Stimulated activated CD4-positive, alpha-beta T cell treated with anti-CD3 and anti-CD28 coated beads, Interleukin-15, amount 100 ng/mL, for 24 hours (primary cell): Measurements from ENCODE around the gene CLIC1.
"Not testable (repeated sequence)": the region's sequence is repeated elsewhere in the genome, so short reads cannot be mapped to it uniquely, and the experiment has no call there.

Experiments
- DNase-seq: peaks from one replicate; pipeline ENCODE4 v3.0.0-alpha.2; 2020

The CLIC1 gene

DNA sequence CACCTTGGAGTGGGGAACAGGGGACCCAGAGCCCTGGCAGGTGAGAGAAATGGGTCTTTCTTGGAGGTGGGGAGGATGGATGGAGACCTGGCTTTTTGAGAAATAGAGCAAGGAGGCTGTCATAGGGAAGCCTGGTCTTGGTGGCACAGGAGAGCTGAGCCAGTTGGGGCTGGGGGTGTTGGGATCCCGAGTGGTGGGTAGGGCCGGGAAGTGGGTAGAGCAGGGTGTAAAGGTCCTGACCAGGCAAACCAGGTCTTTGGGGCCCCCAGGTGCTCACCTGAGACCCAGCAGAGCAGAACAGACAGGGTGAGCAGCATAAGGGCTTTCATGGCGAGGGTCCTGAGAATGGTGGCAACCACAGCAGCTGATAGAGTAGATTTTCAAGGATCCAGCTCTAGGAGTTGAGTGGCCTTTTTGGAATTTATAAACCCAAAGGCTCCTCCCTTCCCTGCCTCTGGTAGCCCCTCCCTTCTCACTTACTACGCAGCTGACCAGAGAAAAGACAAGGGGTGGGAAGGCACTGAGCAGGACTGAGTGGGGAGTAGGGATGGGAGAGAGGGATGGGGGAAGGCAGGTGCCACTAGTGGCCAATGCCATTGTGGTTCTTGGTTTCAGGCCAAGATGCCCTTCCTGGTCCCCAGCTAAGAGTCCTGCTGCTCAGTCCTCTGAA, 14.8 kb downstream of the CLIC1 start, which contains the start of gene LY6G6C:
Gene LY6G6C, minus strand, starts transcription at position 396 of the 670 bp plus-strand sequence. Its CDS starts 67 bp downstream, at position 329.
- no peak for DNase-seq

- DNase-seq, result no peak
These were observed 16.0 kb downstream of the CLIC1 start for GRCh38 chr6:31720196-31720770.

DNA sequence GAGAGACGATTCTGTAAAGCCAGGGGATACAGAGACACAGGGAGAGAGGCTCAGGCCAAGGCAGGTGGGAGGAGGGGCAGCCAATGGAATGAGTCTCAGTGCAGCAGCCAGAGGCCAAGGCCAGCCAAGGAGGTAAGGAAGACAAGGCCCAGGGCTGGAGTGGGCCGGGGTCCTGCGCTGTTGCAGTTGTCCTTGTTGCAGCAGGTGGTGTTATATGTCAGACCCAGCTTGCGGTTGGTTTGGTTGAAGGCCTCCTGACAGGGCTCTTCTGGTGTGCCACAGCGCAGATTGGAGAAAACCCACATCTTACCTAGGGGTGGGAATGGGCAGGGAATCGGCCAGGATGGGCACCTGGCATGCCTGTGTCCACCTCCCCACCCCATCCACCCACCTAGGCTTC, 17.3 kb downstream of the CLIC1 start:
- DNase-seq, result no peak

DNA sequence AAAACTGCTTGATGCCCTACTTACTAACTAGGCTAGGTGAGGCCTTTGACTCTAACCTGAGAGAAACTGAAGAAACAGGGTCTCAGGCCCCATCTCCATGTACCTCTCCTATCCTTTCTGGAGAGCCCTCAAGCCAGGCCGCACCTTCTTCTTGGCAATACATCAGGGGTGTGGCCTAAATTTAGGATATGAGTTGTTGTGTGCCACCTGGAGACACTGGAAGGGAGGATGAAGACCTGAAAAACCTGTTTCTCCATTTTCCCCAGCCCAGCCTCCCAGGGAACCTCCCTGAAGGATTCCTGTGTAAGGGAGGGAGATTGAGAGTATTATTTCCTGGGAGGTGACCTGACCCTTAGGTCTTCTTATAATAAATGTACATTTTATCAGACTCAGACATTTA, 18.1 kb downstream of the CLIC1 start:
- DNase-seq, result no peak

DNA sequence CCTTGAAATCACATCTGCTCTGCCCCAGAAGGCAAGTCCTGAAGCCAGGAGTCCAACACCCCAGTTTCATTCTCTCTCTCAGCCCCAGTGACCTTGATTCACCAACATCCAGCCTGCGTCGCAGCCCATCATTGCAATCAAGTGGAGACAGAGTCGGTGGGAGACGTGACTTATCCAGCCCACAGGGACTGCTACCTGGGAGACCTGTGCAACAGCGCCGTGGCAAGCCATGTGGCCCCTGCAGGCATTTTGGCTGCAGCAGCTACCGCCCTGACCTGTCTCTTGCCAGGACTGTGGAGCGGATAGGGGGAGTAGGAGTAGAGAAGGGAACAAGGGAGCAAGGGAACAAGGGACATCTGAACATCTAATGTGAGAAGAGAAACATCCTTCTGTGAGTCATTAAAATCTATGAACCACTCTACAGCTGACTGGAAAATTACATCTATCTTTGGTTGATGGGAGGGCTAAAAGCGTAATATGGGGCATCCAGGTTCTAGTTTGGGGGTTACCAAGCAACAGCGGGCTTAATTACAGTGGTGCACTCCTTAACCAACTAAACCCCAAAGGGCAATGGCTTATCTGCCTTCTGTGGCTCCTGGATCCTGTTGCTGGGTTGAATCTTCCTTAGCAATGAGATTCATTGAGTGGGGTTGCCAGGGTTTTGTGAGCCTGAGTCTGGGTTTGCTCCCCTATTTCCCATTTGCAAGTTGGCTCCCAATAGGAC, 18.7 kb downstream of the CLIC1 start:
- no peak for DNase-seq

DNA sequence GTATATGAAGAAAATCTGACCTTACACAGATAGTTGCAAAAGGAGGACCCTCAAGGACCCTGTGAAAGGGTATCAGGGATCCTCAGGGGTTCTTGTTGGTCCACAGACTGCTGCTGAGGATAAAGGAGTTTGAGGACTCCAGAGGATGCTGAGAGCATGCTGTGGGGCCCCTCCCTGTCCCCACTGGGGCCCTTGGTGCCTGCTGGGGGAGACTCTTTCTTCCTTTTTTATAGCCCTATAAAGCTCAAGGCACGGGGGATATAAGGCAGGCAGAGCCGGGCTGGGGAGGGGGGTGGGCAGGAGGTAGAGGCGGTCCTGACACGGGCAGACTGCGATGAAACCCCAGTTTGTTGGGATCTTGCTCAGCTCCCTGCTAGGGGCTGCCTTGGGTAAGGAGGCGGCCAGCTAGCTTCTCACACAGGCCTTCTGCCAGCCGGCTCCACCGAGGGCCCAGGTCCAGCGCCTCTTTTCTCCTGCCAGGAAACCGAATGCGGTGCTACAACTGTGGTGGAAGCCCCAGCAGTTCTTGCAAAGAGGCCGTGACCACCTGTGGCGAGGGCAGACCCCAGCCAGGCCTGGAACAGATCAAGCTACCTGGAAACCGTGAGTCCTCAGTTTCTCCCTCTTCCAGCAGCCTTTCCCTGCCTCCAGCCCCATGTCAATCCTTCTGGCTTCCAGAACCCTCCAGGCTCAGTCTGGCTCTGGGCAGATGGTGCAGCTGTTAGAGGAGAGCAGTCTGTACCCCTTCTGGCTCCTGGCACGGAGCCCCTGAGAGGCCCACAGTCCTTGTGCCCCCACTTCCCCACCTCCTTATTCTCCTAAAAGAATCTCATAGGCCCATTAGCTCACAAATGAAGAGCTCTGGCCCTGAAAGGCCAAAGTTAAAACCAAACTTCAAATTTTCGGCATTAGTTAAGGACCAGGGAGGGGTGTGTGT, 21.0 kb downstream of the CLIC1 start, which contains the start of gene LY6G6D:
Gene LY6G6D, plus strand, starts transcription at position 327 of the 937 bp plus-strand sequence. Its CDS starts 8 bp downstream, at position 335.
- no peak for DNase-seq

DNA sequence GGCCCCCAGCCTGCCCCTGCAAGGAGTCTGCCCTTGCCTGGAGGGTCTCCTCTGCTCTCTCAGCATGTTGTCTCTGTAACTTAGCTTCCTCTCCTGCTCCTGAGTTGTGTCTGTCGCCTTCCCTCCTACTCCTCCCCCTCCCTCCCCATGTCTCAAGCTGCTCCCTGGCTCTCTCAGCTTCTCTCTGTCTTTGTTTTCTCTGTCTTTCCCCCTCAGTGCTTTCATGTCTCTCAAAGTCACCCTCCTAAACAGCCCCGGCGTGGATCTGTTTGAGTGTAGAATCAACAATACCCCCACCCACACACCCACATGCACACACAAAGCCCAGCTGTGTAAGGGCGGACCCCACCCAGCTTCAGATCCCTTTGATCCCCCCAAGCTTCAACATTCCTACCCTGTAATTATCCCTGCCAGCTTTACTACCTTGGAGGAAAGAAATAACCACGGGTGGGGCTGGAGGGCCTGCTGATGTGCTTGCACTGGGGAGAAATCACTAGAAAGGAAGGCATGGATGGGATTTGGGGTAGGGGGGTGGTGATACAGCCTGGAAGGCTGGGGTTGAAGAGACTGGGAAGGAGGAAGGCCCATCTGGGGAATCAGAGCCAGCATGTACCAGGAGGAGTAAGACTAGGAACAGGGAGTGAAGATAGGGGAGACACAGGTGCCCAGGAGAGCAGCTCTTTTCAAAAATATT, 22.2 kb downstream of the CLIC1 start:
- DNase-seq, result no peak

- no peak for DNase-seq
These were observed 22.9 kb downstream of the CLIC1 start for GRCh38 chr6:31713465-31713864.

GRCh38 chr6:31712296-31712695, 24.0 kb downstream of the CLIC1 start:
- no peak for DNase-seq

DNA sequence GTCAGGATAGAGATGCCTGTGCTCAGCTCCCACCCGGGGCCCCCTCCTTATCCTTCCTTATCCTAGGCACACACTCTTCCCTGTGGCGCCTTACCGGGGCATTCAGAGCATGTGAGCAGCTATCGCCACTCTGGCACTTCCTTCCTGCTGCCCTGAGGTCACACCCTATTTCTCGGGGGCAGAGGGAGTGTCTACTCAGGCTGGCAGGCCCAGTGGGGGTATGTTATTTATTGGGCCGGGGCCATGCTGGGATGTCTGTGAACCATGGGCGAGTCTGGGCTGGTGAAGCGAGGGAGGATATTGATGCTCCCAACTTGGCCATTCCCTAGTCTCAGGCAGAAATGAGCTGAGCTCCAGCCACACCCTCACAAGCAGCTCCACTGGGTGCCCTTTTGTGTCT, 25.1 kb downstream of the CLIC1 start:
- no peak for DNase-seq

GRCh38 chr6:31710523-31711219, 25.7 kb downstream of the CLIC1 start:
- no peak for DNase-seq

GRCh38 chr6:31709157-31709556, 27.2 kb downstream of the CLIC1 start:
- not testable (repeated sequence) for DNase-seq

- no peak for DNase-seq
These were observed 28.1 kb downstream of the CLIC1 start for GRCh38 chr6:31708224-31708623.

- DNase-seq, result no peak
These were observed 28.6 kb downstream of the CLIC1 start for GRCh38 chr6:31707701-31708100.

DNA sequence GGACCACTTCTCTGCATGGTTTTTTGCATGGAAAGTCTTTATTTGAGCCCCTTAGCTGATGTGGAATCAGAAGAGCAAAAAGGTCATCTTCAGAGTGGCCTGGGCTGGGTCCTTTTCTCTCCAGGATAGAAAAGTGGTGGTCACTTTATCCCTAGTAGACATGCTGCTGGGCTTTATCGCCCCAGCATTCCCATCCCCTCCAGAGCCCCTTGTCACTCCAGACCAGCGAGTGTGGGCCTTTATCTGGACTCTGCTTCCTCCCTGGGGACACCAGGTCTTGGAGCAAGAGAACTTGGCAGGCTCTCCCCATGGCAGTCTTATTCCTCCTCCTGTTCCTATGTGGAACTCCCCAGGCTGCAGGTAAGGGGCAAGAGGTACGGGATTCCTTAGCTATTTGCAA, 29.7 kb downstream of the CLIC1 start, which contains the start of gene LY6G6F:
Gene LY6G6F, plus strand, starts transcription at position 268 of the 400 bp plus-strand sequence. Its CDS starts 41 bp downstream, at position 309.
- DNase-seq, result no peak

DNA sequence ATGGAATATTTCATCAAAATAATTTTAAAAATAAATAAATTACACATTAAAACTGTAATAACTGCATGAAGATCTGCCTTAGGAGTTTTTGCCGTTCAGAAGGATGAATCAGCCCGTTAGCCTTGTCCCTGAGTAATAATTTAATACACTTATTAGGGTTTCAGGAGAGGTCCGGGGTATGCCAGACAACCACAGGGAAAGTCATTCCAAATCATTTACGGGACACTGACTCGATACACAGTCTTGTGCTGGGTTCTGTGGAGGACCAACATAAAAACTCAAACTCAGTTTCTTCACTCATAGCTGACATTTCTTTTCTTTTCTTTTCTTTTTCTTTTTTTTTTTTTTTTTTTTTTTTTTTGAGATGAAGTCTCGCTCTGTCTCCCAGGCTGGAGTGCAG, 30.4 kb downstream of the CLIC1 start:
- no peak for DNase-seq

DNA sequence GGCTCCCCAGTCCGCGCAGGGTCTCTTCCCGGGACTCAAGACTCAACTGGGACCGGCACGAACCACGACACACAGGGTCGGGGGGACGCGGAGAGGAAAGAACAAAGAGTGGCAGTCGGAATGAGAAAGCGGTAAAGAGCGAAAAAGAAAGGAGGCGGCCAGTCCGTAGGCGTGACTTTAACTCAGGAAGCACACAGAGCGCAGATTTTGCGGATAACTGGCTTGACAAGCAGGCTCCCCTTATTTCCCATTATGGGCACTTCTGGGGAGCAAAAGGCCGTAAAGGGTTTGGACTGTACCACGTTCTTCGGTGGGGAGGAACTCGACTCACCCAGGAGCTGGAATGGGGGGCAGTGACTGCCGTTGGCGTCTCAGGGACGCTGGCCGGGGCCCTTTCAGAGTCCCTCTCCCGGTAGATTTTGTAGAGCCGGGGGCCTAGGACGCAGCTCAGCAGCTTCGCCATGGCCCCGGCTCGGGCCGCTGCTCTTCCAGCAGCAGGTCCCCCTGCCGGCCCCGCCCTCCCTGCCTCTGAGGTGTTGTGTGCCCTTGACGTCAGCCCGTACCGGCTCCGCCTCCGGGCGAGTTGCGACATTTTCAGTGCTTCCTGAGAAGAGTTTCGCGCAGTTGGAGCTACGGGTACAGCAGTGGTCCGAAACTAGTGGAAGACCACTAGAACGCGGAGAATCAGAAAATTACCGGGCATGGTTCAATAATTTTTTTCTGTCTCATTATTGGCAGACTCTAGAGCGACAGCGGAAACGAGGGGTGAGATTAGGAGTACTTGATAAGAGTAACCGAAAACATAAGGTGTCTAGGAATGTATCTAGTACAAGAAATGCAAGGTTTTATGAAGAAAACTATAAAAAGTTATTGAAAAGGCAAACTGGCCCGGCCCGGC, 33.3 kb downstream of the CLIC1 start, which contains the start of gene ABHD16A:
Gene ABHD16A, minus strand, starts transcription at position 506 of the 898 bp plus-strand sequence. Its CDS starts 43 bp downstream, at position 463.
- DNase-seq, result peak; percentile 99

- DNase-seq, result peak; percentile 55
These were observed 33.9 kb downstream of the CLIC1 start for GRCh38 chr6:31702405-31702818.

DNA sequence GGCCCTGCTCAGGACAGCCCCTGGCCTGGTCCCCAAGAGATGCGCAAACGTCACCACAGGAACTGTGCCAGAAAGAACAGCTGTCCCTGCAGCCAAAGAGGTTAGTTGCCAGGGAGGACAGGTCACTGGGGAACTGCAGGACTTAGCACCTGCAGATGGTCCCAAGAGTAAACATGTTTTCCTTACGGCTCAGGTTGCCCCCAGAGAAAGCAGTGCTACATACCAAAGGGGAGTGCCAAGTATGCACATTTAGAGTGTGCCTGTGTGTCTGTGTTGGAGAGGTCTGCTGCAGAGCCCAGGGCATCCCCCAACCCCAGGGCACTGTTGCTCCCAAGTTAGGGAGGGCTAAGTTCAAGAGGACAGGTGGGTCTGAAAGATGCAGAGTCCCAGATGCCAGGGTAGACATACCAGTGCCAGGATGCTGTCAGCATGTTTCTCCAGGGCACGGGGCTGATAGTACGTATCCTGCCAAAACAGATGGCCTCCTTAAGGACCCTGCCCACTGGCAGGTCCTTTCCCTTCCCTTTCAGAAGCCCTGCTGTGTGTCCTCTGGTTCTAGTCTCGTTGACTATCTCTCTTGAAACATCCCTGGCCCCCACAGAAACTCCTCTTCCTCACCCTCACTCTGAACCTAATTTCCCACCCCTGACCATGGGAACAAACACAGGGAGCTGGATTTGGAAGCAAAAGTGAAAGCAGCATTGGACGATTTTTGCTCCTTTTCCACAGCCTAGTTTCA, 34.5 kb downstream of the CLIC1 start:
- DNase-seq, result no peak
